ENCODE results near the gene ARHGEF18.

Gene ARHGEF18

DNA sequence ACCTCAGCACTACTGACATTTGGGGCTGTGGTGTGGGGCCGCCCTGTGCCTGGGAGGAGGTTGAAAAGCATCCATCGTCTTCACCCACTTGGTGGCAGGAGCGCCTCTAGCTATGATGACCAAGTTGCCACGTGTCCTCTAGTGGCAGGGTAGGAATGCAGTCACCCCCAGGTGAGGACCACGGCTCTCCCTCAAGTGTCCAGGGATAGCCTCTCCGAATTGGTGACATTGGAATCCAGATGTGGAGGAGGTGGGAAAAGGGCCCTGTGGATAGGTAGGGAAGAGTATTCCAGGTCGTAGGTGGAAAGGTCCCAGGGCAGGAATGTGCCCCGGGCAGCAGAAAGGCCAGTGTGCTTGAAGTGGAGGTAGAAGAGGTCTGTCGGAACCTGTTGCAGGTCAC is 37.6 kb downstream of the ARHGEF18 start:
- DNase-seq, result no peak

DNA sequence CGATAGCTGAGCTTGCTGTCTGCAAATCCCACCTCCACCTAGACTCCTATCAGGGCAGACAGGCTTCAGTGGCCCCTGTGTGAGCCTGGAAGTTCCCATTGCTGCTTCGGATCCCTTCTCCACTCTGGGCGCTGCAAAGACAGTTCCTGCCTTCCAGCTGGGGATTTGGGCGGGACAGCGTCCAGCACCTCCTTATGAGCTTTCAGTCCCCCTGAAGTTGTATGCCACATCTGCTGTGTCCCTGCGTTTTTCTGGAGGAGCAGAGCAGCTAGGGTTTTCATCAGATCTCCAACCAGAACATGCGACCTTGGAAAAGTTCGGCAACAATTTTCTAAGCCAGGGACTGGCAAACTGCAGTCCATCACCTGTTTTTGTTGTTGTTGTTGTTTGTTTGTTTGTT is 38.0 kb downstream of the ARHGEF18 start:
- no peak for DNase-seq

DNA sequence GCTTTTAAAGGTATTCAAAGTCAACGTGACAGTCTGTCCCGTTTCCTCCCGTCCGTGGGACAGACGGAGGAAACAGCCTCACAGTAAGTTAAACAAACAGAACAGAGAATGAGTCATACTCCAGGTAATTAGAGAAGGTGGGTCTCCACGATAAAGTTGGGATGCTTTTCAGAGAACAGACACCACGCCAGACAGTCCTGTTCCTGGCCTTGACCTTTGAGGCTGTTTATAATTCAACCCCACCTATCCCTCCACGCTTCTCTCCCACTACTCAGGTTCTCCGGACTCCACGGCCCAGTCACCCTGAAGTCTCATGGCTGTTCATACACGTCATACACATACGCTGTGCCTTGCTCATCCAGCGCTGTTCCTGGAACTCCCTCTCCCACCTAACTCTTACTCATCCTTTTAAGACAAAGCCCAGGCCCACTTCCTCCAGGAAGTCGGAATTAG is 42.5 kb downstream of the ARHGEF18 start:
- no peak for DNase-seq

DNA sequence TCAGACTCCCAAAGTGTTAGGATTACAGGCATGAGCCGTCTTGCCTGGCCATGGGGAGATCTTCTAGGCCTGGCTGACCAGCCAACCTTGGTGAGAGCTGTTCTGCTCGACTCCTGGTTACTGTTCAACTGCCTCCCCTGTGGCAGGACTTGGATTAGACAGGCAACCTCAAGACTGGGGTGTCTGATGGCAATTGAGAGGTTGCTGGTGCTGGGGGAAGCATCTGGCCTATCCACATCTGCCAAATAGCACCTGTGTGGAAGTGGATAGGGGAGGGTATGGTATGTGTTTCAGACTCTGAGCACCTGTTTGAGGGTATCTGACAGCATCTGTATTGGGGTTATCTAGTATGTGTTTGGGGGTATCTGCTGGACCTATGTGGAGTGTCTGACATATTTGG is 44.7 kb downstream of the ARHGEF18 start:
- no peak for DNase-seq

DNA sequence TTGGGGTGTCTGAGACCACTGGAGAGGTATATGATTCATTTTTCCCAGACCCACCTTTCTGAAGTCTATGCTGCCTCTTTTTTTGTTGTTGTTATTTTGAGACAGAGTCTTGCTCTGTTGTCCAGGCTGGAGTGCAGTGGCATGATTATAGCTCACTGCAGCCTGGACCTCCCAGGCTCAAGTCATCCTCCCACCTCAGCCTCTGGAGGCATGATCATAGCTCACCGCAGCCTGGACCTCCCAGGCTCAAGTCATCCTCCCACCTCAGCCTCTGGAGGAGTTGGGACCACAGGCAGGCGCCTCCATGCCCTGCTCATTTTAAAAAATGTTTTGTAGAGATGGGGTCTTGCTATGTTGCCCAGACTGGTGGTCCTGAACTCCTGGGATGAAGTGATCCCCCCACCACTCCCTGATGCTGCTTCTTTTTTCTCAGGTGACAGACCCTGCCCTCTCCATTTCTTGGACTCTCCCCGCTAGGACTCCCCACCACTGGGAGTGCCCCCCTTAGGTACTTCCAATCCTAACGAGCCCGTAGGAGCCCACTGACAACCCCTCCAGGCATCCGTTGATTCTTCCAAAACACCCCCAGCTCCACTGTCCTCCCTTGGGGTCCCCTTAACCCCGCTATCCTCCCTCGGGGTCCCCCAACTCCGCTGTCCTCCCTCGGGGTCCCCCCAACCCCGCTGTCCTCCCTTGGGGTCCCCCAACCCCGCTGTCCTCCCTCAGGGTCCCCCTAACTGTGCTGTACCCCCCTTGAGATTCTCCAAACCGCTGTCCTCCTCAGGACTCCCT is 45.4 kb downstream of the ARHGEF18 start:
- DNase-seq, result no peak

DNA sequence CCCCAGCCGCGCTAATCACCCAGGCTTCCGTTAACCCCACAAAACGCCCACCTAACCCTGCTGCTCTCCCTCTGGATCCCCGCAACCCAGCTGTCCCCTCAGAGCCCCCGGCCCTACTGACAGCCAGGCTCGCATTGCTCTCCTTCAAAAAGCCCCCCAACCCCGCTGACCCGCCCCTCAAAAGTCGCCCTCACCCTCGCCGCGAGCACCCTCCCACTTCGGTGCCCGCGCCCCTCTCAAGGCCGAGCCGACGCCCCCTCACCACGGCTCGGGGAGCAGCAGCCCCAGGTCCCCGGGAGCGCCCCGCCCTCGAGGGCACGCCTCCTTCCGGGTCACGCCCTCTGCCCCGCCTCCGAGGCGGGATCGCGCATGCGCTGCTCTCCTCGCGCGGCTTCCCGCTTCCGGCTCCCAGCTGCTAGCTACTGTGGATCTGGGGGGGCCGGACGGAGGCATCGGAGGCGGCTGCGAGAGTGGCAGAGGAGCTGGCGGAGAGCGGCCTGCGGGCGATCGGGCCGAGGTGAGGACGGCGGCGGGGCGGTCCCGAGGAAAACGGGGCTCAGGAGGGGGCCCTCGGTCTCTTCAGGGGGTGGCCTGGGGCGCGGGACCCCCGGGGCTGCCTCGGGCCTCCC is 46.1 kb downstream of the ARHGEF18 start:
- DNase-seq, result peak; percentile 60

DNA sequence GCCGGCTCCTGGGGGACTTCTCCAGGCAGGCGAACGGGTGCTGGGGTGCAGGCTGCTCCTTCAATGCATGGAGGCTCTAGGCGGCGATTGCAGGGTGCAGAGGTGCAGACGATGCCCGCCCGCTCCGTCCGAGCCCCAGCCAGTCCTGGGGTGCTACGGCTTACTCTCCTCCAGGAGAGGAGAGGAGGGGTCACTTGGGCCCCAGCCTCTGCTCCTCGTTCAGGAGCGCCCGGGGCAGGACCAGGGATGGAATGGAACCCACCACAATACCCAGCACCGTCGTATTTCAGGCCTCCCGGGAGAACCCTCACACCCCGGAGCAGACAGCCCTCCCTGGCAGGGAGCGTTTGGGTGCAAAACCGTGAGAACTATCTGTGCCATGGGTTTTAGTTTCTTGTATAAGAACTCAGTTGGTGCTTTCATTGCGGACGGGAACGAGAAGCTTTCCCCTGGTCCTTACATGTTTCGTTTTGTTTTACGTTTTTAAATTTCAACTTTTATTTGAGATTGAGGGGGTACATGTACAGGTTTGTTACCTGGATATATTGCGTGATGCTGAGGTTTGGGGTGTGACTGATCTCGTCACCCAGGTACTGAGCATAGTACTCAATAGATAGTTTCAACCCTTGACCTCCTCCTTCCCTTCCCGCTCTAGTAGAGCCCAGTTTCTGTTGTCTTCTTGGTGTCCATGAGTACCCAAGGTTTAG is 46.8 kb downstream of the ARHGEF18 start:
- DNase-seq, result no peak

DNA sequence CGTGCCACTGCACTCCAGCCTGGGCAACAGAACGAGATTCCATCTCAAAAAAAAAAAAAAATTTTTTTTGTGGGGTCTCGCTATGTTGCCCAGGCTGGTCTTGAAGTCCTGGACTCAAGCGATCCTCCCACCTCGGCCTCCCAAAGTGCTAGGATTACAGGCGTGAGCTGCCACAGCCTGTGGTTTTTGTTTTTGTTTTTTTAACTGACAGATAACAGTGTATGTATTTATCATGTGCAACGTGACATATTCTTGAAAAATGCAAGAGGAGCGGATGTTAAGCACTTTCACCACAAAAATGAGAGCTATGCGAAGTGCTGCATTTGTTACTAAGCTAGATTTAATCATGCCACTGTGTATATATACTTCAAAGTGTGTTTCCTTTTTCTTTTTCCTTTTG is 49.0 kb downstream of the ARHGEF18 start:
- DNase-seq, result no peak

All from NCI-H2081 treated with DMSO at 0.1 percent for 48 hours (cell line).